ENCODE measurements around the gene PLVAP.

Gene PLVAP

DNA sequence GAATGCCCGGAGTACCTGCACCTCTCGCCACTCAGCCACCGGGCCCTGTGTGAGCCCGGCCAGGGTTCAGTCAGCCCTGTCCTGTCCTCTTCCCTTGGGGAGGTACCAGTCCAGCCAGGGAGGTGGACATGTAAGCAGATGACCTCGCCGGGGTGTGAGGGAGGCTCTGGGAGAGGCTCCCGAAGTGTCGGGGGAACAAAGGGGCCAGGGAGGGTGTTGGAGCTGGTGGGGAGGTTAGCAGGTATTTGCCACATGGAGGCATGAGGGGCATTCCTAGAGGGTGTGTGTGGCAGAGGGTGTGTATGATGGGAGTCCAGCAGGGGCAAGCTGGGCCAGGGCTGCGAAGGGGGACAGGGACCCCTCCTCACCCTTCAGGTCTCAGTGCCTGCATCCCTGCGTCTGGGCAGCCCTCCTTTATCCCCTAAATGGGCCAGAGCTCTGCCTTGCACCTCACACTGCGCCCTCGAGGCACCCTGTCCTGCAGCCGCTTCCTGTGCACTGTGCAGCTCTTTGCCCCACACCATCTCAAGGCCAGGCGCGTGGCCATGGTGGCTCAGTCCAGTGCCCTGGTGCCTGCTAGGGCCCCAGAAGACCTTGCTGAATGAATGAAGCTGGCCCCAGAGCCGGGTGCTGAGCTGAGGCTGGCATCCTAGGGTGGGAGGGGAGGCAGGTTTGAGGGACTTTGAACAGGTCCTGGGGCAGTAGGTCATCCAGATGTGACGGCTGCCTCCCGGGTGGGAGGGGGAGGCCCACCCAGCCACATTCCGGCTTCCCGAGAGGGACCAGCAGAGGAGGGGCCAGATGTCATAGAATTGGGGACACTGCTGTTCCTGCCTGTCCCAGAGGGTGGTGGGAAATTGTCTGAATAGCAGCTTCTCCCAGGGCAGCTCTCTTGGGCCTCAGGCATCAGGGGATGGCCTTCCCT is 64.7 kb downstream of the PLVAP start:
- peaks cover 24% of the 10 kb centered on the region for H3K4me1 Mint-ChIP-seq
- peak overlapping the region; percentile 95 to 97 (median 96) for H3K4me3 Mint-ChIP-seq
- H3K27ac Mint-ChIP-seq: no peak overlapping the region
- H3K27me3 Mint-ChIP-seq (ENCODE audit: low read depth): no peaks in the 10 kb centered on the region
- H3K9me3 Mint-ChIP-seq: no peaks in the 10 kb centered on the region
- TF ChIP-seq CTCF (IDR thresholded peaks at IDR 0.05; ENCODE audit: unreplicated experiment in 3 of 3): no peak
- peaks cover 21% of the 10 kb centered on the region for H3K36me3 Mint-ChIP-seq (ENCODE audit: low read depth)

DNA sequence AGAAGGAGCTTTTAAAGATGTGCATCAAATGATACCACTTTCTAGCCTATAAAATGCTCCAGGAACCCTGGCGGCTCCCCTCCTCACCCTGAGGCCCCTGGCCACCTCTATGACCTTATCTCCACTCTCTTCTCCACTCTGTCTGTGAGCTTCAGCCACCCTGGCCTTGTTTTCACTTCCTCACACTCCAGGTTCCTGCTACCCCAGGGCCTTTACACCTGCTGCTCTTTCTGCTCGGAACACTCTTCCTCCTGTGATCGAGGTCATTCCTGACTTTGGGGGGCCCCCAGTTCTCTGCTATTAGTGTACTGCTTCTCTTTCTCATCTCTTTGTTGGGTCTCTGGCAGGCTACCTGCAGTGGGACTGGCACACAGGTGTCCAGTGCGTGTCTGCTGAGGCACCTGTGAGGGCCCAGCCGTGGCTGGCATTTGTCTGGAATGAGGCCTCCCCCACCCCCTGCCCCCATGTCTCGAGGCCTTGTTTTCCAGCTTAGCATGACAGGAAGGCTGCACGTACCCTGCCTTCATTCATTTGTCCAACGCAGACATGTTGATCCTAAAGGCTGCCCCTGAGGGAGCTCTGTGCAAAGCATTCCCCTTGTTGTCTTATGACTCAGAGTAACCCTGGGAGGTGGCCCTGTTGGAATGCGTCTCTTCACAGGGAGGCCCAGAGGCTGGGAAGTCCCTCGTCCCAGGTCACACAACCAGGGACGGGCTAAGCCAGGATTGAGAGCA is 65.5 kb downstream of the PLVAP start:
- no peaks in the 10 kb centered on the region for H3K27me3 Mint-ChIP-seq (ENCODE audit: low read depth)
- TF ChIP-seq CTCF (IDR thresholded peaks at IDR 0.05; ENCODE audit: unreplicated experiment in 3 of 3): no peak
- H3K36me3 Mint-ChIP-seq (ENCODE audit: low read depth): peaks cover 21% of the 10 kb centered on the region
- H3K27ac Mint-ChIP-seq: peak overlapping the region in 1 of 3 experiments; percentile 60
- no peaks in the 10 kb centered on the region for H3K9me3 Mint-ChIP-seq
- peaks cover 24% of the 10 kb centered on the region for H3K4me1 Mint-ChIP-seq
- H3K4me3 Mint-ChIP-seq: peak overlapping the region; percentile 95 to 97 (median 96)

GRCh38 chr19:17309965-17310461 is 67.1 kb downstream of the PLVAP start:
- Mint-ChIP-seq H3K27ac (peak overlapping the region; percentile 37 to 84 (median 79)), H3K9me3 (no peaks in the 10 kb centered on the region), H3K36me3 (ENCODE audit: low read depth) (peaks cover 12% of the 10 kb centered on the region), H3K27me3 (ENCODE audit: low read depth) (no peaks in the 10 kb centered on the region), H3K4me1 (peaks cover 36% of the 10 kb centered on the region), H3K4me3 (peak overlapping the region; percentile 95 to 97 (median 96))
- TF ChIP-seq CTCF (IDR thresholded peaks at IDR 0.05; ENCODE audit: unreplicated experiment in 3 of 3): no peak

GRCh38 chr19:17309198-17309964 is 67.8 kb downstream of the PLVAP start, which contains the start of gene DDA1:
Gene DDA1, plus strand, starts transcription at chr19:17309563. Its CDS starts 92 bp downstream, at chr19:17309655.
- peak within 1 kb of the TSS; percentile 95 to 97 (median 96) for H3K4me3 Mint-ChIP-seq
- H3K36me3 Mint-ChIP-seq (ENCODE audit: low read depth): peaks cover 12% of the 10 kb centered on the region
- H3K4me1 Mint-ChIP-seq: peaks cover 43% of the 10 kb centered on the region
- no peak for TF ChIP-seq CTCF (IDR thresholded peaks at IDR 0.05; ENCODE audit: unreplicated experiment in 3 of 3)
- no peaks in the 10 kb centered on the region for H3K27me3 Mint-ChIP-seq (ENCODE audit: low read depth)
- H3K9me3 Mint-ChIP-seq: no peaks in the 10 kb centered on the region
- peak within 1 kb of the TSS; percentile 84 to 87 (median 86) for H3K27ac Mint-ChIP-seq

DNA sequence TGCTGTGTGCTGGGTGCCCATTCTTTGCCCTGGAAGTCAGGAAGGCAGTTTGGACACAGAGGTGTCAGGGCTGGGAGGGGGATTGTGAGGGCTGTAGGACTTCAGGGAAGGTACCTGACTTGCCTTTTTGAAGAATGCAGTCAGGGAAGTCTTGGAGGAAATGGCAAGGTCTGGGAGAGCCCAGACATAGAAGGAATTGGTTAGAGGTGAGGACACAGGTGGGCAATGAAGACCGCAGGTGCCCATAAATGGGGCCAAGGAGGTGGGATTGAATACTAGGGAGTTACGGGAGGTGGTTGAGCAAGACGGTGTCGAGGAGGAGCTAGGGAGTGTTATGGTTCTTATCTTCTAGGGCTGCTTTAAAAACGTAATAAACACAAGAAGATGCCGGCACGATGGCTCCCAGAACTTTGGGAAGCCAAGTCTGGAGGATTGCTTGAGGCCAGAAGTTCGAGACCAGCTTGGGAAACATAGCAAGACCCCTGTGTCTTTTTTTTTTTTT is 69.2 kb downstream of the PLVAP start:
- no peak for TF ChIP-seq CTCF (IDR thresholded peaks at IDR 0.05; ENCODE audit: unreplicated experiment in 3 of 3)
- Mint-ChIP-seq H3K4me3 (peak overlapping the region; percentile 90 to 95 (median 94)), H3K27ac (peak overlapping the region in 2 of 3 experiments; percentile 11 to 18), H3K9me3 (no peaks in the 10 kb centered on the region), H3K36me3 (ENCODE audit: low read depth) (peaks cover 4% of the 10 kb centered on the region), H3K4me1 (peaks cover 55% of the 10 kb centered on the region), H3K27me3 (ENCODE audit: low read depth) (no peaks in the 10 kb centered on the region)

Data from nephron (organoid).